HG03442 (cell line): ENCODE results near the gene ZNF608.

Experiments
- ATAC-seq: cut with Tn5 transposase; IDR thresholded peaks from one replicate; pipeline ENCODE4 v1.9.1; 2021; ENCODE audit warnings: mild to moderate bottlenecking, moderate library complexity; ENCODE audit not compliant: unreplicated experiment

The ZNF608 gene

GRCh38 chr5:124696898-124697297, 49.5 kb downstream of the ZNF608 start:
- peak; percentile 60 for ATAC-seq
